ENCODE data around the gene ARAP1. TPM values are rescaled to one million over a fixed set of nuclear protein-coding genes. Genes with fewer than 3 reads are reported as not detected.

ARAP1 gene
- total and polyA plus RNA-seq, 2 of the 8 experiments (the other 6 are each of a cell fraction or from before 2014, with no cell fraction given): 25.7 to 61.6 TPM

DNA sequence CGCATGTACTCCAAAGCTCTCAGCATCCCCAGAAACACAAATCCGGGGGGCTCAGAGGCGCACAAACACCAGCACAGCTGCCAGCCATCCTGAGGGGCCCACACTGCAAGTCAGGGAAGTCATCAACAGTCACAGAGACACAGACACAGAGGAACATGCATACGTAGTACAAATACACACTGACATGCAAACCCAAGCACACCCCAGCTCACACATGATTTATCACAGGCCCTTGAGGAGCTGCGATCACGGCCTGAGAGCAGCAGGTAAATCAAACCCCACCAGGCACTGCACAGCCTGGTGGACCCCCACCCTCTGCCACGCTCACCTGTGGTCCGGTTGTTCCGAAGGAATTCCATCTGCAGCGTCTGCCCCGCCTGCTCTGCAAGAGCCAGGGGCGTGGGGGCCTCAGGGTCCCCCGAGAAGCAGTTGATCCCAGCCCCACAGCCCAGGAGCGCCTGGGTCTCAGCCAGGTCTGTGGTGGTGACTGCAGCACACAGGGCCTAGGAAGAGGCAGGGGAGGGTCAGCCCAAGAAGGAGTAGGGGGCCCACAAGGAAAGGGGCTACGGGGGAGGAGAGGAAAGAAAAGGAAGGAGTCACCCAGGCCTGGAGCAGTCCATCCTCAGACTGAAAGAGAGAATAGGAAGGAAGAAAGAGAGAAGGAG is 49.5 kb downstream of the ARAP1 start (continued):
- no peak for TF ChIP-seq CHD7 (IDR thresholded peaks at IDR 0.05; ENCODE audit: insufficient replicate concordance, low read length)
- no peak for TF ChIP-seq TEAD4 (IDR thresholded peaks at IDR 0.05; ENCODE audit: low read depth, low read length)
- TF ChIP-seq BCL11A (IDR thresholded peaks at IDR 0.05; ENCODE audit: low read depth in 2 of 2, low read length in 2 of 2): no peak
- TF ChIP-seq KDM5A (IDR thresholded peaks at IDR 0.05; ENCODE audit: low read length): no peak
- TF ChIP-seq CHD2 (IDR thresholded peaks at IDR 0.05; ENCODE audit: low read length): no peak
- no peak for TF ChIP-seq CHD1 (IDR thresholded peaks at IDR 0.05; ENCODE audit: low read depth, low read length)
- TF ChIP-seq SIN3A (conservative IDR thresholded peaks at IDR 0.05 in 1 of 2, IDR thresholded peaks at IDR 0.05 in 1 of 2; ENCODE audit: low read depth in 1 of 2, low read length in 2 of 2): no peak
- TF ChIP-seq CTBP2 (IDR thresholded peaks at IDR 0.05; ENCODE audit: borderline replicate concordance, insufficient read depth, insufficient read length, low read length): no peak
- no peak for TF ChIP-seq BACH1 (IDR thresholded peaks at IDR 0.05; ENCODE audit: low read length)
- TF ChIP-seq TCF12 (IDR thresholded peaks at IDR 0.05; ENCODE audit: low read depth, low read length): no peak
- TF ChIP-seq SP1 (IDR thresholded peaks at IDR 0.05; ENCODE audit: low read depth, low read length): no peak
- no peak for TF ChIP-seq SP4 (IDR thresholded peaks at IDR 0.05; ENCODE audit: low read length)

Data from H1 (cell line).